Stimulated activated CD4-positive, alpha-beta T cell treated with anti-CD3 and anti-CD28 coated beads, Interleukin-12 subunit alpha, Interleukin-12 subunit beta, amount 100 ng/mL, for 4 hours (primary cell): Measurements from ENCODE around the gene SPINT1.
"Not testable (repeated sequence)": the region's sequence is repeated elsewhere in the genome, so short reads cannot be mapped to it uniquely, and the experiment has no call there.

Experiments
- DNase-seq: peaks from one replicate; pipeline ENCODE4 v3.0.0-alpha.2; 2020

SPINT1 gene

GRCh38 chr15:40830884-40831283 lies 13.0 kb upstream of the SPINT1 start:
- no peak for DNase-seq

DNA sequence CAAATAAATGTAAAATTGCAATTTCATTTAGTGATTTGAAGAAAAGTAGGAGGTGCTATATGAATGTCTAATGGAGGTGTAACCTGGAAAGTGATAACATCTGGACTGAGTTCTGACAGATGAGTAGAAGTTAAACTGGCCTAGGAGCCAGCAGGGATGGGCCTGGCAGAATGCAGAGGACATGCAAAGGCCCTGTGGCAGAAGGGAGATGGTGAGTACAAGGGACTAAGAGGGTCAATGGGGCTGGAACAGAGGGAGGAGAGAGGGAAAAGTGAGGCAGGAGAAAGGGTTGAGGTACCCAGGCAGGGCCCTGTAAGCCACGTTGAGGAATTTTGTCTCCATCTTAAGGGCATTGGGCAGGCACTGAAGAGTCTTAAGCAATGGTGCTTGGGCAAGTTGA lies 12.0 kb upstream of the SPINT1 start:
- DNase-seq, result no peak

GRCh38 chr15:40832903-40833302 lies 10.9 kb upstream of the SPINT1 start:
- no peak for DNase-seq

DNA sequence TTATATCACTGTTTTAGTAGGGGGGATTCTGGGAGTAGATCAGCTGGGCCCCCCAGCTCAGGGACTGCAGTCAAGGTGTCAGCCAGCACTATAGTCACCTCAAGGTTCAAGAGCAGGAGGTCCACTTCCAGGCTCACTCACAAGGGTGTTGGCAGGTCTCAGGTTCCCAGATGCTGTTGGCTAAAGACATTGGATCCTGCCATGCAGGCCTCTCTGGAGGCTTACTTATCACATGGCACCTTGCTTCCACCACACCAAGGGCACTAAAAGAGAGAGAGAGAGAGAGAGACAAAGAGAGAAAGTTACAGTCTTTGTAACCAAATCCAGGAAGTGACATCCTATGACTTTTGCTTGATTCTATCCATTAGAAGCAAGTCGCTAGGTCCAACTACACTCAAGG lies 7.8 kb upstream of the SPINT1 start:
- no peak for DNase-seq

- no peak for DNase-seq
Measured at GRCh38 chr15:40838756-40839155, 5.1 kb upstream of the SPINT1 start.

GRCh38 chr15:40841741-40842140 lies 2.1 kb upstream of the SPINT1 start:
- DNase-seq, result no peak

GRCh38 chr15:40843261-40843884 lies 475 bp upstream of the SPINT1 start:
- no peak for DNase-seq

- peak; percentile 32 for DNase-seq
Measured at GRCh38 chr15:40844696-40845030, 815 bp downstream of the SPINT1 start.

GRCh38 chr15:40845036-40845435 lies 1.2 kb downstream of the SPINT1 start:
- DNase-seq, result no peak

- DNase-seq, result no peak
Measured at GRCh38 chr15:40845511-40846284, 1.9 kb downstream of the SPINT1 start.

- DNase-seq, result no peak
Measured at GRCh38 chr15:40846841-40847222, 3.0 kb downstream of the SPINT1 start.

DNA sequence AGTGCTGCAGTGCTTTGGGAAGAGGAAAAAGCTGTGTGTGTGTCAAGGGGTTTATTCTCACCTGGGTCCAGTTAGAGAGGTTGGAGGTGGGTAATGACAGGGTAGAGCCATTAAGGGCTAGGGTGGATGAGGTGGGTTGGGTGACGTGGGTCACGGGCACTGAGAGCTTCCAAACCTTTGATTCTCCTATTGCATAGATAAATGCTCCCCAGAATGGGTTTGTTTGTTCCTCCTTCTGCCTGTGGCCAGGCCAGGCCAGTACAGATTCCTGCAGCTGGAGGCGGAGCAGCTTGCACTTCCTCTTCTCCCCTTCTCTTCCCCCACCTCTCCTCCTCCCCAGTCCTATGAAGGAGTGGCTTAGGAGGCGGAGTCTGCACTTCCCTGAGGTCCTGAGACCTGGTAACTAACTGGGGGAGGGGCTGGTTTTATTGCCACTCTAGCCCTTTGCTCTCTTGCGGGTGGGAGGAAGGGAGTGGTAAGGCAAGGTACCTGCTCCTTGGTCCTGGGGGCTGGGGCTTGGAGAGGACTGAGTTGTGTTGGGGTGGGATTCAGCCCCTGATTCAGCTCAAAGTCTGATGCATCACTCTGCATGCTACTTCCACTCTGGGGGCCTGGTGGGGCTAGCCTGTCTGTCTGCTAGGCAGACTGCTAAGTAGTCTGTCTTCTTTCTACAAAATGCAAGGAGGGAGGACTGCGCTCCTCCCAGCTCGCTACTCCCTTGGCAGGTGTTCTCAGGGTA lies 3.5 kb downstream of the SPINT1 start:
- DNase-seq, result no peak

DNA sequence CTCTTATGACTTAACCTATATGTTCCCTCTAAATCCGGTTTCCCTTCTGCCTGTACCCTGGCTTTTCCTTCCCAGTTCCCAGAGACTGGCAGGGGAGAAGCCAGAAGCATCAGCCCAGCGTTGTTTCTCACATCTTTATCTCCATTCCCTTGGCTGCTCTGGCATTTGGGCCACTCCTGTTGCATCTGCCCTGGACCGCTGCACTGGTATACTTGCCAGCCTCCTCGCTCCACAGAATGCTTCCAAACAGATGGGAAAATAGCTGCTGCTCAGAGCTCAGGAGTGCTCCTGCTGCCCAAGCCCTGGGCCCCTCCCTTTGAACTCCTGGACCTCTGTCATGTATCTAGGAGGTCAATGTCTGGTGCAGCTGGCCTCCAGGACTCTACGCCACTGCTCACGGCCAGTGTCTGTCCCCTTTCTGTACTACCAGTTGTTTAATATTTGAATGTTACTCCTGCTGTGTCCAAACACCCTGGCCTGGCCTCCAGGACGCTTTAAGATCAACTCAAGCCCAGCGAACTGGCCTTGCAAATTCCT lies 6.8 kb downstream of the SPINT1 start:
- DNase-seq, result no peak

GRCh38 chr15:40852529-40852928 lies 8.7 kb downstream of the SPINT1 start:
- DNase-seq, result no peak

GRCh38 chr15:40853241-40853890 lies 9.5 kb downstream of the SPINT1 start:
- no peak for DNase-seq

GRCh38 chr15:40854161-40854560 lies 10.3 kb downstream of the SPINT1 start:
- DNase-seq, result no peak

GRCh38 chr15:40855706-40856234 lies 11.9 kb downstream of the SPINT1 start:
- DNase-seq, result no peak

DNA sequence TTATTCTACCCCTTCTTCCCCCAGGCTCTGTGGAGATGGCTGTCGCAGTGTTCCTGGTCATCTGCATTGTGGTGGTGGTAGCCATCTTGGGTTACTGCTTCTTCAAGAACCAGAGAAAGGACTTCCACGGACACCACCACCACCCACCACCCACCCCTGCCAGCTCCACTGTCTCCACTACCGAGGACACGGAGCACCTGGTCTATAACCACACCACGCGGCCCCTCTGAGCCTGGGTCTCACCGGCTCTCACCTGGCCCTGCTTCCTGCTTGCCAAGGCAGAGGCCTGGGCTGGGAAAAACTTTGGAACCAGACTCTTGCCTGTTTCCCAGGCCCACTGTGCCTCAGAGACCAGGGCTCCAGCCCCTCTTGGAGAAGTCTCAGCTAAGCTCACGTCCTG lies 12.9 kb downstream of the SPINT1 start:
- DNase-seq, result no peak

DNA sequence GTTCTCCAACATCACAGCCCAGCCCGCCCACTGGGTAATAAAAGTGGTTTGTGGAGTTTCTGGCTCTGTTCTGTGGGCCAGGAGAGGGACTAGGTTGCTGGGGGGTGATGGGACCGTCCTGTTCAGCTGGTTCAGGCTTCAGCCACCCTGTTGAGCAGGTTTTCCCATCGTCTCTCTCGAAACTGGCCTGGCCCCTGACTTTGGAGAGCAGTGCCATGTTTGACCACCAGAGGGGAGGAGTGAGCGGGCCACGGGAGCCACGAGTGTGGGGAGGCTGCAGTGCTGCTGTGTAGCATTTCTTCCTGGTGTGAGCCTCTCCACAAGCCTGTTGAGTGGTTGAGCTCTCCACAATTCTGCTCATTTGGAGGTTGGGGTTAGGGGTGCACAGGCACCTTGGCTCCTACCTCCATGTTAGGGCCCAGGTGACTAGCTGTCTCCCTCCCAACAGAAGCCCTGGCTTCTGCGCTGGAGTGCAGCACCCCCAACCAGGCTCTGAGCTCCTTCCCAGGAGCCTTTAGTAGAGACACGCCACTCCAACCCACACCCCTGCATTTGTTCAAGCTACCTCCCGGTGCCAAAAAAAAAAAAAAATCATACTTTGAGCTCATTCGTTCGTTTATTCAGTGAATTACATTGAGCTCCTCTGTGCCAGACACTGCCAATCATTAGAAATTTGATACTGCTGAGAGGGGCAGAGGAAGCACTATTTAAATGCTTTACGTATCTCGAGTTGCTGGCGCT lies 13.9 kb downstream of the SPINT1 start:
- peak; percentile 78 for DNase-seq

- DNase-seq, result no peak
Measured at GRCh38 chr15:40858706-40859105, 14.9 kb downstream of the SPINT1 start.

- peak; percentile 83 for DNase-seq
Measured at GRCh38 chr15:40859206-40859851, 15.5 kb downstream of the SPINT1 start.

DNA sequence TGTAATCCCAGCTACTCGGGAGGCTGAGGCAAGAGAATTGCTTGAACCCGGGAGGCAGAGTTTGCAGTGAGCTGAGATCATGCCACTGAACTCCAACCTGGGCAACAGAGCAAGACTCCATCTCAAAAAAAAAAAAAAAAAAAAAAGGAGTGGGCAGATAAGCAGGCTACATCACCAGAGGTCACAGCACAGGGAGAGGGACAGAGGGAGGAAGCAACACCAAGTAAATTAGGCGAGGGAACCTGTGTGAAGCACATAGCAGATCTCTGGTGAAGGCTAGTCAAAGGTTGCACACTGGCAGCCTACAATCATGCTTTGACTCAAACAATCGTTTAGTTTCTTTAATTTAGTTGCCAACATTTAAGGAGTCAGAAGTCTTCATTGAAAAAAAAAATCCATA lies 17.3 kb downstream of the SPINT1 start:
- not testable (repeated sequence) for DNase-seq
